ENCODE results near the gene JCAD.

DNA sequence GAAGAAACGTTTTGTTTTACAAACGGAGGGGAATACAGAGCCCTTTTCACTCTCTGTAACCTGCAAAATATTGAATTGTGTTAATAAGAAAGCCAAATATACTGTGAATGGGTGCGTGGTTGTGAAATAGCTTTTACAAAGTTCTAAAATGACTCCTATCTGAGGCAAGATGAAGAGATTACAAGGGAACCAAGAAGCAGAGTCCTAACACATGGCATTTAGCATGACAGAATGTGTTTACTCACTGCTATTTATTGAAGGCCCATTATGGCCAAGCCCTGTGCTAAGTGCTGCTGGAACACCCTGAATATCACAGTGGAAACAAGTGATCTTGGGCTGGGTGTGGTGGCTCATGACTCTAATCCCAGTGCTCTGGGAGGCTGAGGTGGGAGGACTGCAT lies 12.9 kb downstream of the JCAD start:
- TF ChIP-seq, protein P1, sequence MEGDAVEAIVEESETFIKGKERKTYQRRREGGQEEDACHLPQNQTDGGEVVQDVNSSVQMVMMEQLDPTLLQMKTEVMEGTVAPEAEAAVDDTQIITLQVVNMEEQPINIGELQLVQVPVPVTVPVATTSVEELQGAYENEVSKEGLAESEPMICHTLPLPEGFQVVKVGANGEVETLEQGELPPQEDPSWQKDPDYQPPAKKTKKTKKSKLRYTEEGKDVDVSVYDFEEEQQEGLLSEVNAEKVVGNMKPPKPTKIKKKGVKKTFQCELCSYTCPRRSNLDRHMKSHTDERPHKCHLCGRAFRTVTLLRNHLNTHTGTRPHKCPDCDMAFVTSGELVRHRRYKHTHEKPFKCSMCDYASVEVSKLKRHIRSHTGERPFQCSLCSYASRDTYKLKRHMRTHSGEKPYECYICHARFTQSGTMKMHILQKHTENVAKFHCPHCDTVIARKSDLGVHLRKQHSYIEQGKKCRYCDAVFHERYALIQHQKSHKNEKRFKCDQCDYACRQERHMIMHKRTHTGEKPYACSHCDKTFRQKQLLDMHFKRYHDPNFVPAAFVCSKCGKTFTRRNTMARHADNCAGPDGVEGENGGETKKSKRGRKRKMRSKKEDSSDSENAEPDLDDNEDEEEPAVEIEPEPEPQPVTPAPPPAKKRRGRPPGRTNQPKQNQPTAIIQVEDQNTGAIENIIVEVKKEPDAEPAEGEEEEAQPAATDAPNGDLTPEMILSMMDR (conservative IDR thresholded peaks at IDR 0.05) = no peak
- TF ChIP-seq EZH2 (IDR thresholded peaks at IDR 0.05; ENCODE audit: low read depth) = no peak

All from PC-9 (cell line).